Thoracic aorta (tissue), 2 donors: ENCODE results near the gene CMTM6. TPM values are rescaled to one million over a fixed set of nuclear protein-coding genes. Genes with fewer than 3 reads are reported as not detected.
"Not testable (repeated sequence)": the region's sequence is repeated elsewhere in the genome, so short reads cannot be mapped to it uniquely, and the experiment has no call there.

Source experiments
- ATAC-seq: fragments of 150-250 bp; one replicate; pipeline ENCODE4 v1.8.0; 2017; ENCODE audit warnings: low read depth; ENCODE audit not compliant: insufficient number of reproducible peaks, low FRiP score
- DNase-seq: peaks from one replicate; pipeline ENCODE4 v3.0.0-alpha.2; 2020; ENCODE audit warnings: low spot score
- H3K27ac ChIP-seq, 2 donors: fragments of 200-600 bp; sonication (generic); 1 replicate in 1 of 2; 2 replicates in 1 of 2; pipeline ENCODE4 v1.5.1; 2016; ENCODE audit warnings: mild to moderate bottlenecking in 2 of 2, moderate library complexity in 2 of 2
- H3K27me3 ChIP-seq: fragments of 200-600 bp; sonication (generic); replicated peaks from 2 replicates; pipeline ENCODE4 v1.6.0; 2016; ENCODE audit warnings: mild to moderate bottlenecking; ENCODE audit not compliant: insufficient read depth
- H3K36me3 ChIP-seq: fragments of 200-600 bp; sonication (generic); one replicate; pipeline ENCODE4 v1.5.1; 2016
- H3K4me1 ChIP-seq, 2 donors: fragments of 200-600 bp; sonication (generic); 1 replicate in 1 of 2; 2 replicates in 1 of 2; pipeline versions ENCODE4 v1.5.1 to v1.6.0; 2016; ENCODE audit warnings: low read depth in 2 of 2, mild to moderate bottlenecking in 1 of 2; ENCODE audit not compliant: control insufficient read depth in 1 of 2
- H3K4me3 ChIP-seq: fragments of 200-600 bp; sonication (generic); 2 replicates; pipeline ENCODE4 v1.5.1; 2016; ENCODE audit warnings: mild to moderate bottlenecking
- H3K9me3 ChIP-seq: fragments of 200-600 bp; sonication (generic); 2 replicates; pipeline ENCODE4 v1.5.1; 2016
- total RNA-seq, 2 donors: library from RNA; depleted of rRNA; stranded (reverse); fragments of >200 nt; gene quantifications; one replicate each; pipeline versions ENCODE4 v1.1.0 to v1.2.3, GENCODE V29; 2016
- TF ChIP-seq, protein P1 (sequence below): fragments of 200-600 bp; sonication (generic); IDR thresholded peaks from one replicate; pipeline ENCODE4 v1.5.1; 2019; ENCODE audit warnings: antibody characterized with exemption

CMTM6 gene
- total RNA-seq, 2 donors from 2014 or later, result 42.1 to 62.3 TPM

DNA sequence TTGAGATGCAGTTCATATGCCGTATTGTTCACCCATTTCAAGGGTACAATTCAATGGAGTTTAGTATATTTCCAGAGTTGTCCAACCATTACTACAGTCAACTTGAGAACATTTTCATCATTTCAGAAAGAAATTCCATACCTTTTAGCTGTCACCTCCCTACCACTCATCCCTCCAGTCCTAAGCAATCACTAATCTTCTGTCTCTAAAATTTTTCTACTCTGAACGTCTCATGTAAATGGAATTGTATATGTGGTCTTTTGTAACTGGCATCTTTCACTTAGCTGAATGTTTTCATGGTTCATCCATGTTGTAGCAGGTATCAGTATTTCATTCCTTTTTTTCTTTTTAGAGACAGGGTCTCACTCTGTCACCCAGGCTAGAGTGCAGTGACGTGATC, 59.9 kb downstream of the CMTM6 start:
- Histone ChIP-seq H3K27me3 (no peaks in the 10 kb centered on the region), H3K36me3 (no peaks in the 10 kb centered on the region), H3K9me3 (no peaks in the 10 kb centered on the region), H3K27ac (no peak overlapping the region), H3K4me1 (peaks cover 0 to 8% of the 10 kb centered on the region in 2 donors), H3K4me3 (no peak overlapping the region)
- no peak for DNase-seq
- TF ChIP-seq, protein P1, sequence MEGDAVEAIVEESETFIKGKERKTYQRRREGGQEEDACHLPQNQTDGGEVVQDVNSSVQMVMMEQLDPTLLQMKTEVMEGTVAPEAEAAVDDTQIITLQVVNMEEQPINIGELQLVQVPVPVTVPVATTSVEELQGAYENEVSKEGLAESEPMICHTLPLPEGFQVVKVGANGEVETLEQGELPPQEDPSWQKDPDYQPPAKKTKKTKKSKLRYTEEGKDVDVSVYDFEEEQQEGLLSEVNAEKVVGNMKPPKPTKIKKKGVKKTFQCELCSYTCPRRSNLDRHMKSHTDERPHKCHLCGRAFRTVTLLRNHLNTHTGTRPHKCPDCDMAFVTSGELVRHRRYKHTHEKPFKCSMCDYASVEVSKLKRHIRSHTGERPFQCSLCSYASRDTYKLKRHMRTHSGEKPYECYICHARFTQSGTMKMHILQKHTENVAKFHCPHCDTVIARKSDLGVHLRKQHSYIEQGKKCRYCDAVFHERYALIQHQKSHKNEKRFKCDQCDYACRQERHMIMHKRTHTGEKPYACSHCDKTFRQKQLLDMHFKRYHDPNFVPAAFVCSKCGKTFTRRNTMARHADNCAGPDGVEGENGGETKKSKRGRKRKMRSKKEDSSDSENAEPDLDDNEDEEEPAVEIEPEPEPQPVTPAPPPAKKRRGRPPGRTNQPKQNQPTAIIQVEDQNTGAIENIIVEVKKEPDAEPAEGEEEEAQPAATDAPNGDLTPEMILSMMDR, result no peak
- ATAC-seq, result no peak

DNA sequence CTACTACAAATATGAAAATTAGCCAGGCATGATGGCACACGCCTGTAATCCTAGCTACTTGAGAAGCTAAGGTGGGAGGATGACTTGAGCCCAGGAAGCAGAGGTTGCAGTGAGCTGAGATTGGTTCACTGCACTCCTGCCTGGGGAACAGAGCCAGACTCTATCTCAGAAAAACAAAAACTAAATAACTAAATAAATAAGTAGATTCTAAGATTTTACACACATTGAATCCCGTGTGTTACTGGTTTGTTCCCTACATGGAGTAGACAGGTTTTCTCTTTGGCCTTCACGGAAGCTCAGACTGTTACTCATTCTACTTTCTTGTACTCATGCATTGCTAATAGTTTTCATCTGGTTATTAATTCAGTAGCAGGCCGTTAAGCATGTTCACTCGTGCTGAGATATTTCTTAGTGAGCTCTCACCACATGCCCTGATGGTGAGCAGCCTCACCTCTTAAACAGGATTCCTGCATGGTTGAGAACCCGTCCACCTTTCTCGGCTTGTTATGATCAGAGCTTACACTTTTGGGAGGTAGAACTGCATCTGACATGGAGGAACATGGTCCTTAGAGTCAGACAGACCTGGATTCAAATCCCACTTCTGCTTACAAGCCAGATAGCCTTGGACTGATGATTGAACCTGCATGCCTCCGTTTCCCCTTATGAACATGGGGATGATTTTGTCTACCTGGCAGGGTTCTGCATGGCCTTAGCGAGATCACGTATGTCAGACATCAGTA, 61.9 kb downstream of the CMTM6 start:
- no peak for DNase-seq
- H3K4me3 ChIP-seq, result no peak overlapping the region
- H3K9me3 ChIP-seq, result no peaks in the 10 kb centered on the region
- H3K27me3 ChIP-seq, result no peaks in the 10 kb centered on the region
- H3K36me3 ChIP-seq, result no peaks in the 10 kb centered on the region
- peaks cover 0 to 8% of the 10 kb centered on the region in 2 donors for H3K4me1 ChIP-seq
- no peak for ATAC-seq
- H3K27ac ChIP-seq, result no peak overlapping the region
- TF ChIP-seq, protein P1, result no peak

DNA sequence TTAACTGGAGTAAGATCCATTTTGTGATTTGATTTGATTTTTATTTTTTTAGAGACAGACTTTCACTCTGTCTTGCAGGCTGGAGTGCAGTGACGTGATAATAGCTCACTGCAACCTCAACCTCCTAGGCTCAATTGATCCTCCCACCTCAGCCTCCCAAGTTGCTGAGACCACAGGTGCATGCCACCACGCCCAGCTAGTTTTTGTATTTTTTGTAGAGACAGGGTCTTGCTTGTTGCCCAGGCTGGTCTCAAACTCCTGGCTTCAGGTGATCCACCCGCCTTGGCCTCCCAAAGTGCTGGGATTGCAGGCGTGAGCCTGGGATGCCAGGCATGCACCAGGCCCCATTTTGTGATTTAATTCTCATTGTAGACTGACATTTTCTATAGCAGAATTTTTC, 63.2 kb downstream of the CMTM6 start:
- not testable (repeated sequence) for H3K4me1 ChIP-seq, H3K27me3 ChIP-seq, ATAC-seq, H3K36me3 ChIP-seq, H3K9me3 ChIP-seq, H3K27ac ChIP-seq, DNase-seq, H3K4me3 ChIP-seq

DNA sequence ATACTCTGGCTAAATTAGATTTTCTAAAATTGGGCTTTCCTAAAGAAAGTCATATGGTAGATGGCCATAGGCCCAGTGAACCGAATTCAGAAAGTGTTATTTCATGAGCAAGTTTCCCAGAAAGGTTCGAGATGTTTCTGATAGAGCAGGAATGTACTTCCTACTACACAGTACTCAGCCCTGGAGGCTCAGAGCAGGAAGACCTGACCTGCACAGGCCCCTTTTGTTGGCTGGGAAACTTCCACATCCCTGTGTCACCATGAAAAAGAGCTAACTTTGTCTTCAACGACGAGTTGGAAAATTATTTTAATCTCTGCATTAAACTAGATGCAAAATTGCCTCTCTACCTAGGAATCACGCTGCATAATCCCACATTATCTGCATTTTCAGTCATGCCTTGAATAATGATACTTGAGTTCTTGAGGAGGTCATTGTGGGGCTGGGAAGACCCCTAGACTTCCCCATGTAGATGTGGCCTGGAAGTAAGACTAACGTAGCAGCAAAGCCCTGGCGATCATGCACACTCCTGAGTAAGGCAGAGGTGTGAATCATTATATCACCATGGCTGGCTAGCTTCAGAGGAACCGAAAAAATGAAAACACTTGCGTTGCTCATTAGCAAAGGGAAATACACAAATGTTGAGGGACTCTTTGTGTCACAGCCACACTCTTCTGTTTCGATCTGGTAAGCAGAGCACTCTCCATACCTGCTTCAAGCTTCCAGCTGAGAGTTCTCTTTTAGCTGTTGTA, 63.9 kb downstream of the CMTM6 start:
- Histone ChIP-seq H3K4me3 (no peak overlapping the region), H3K4me1 (peaks cover 0 to 8% of the 10 kb centered on the region in 2 donors), H3K27me3 (no peaks in the 10 kb centered on the region), H3K27ac (no peak overlapping the region), H3K9me3 (no peaks in the 10 kb centered on the region), H3K36me3 (no peaks in the 10 kb centered on the region)
- DNase-seq (no peak), ATAC-seq (no peak)
- TF ChIP-seq, protein P1, result no peak

DNA sequence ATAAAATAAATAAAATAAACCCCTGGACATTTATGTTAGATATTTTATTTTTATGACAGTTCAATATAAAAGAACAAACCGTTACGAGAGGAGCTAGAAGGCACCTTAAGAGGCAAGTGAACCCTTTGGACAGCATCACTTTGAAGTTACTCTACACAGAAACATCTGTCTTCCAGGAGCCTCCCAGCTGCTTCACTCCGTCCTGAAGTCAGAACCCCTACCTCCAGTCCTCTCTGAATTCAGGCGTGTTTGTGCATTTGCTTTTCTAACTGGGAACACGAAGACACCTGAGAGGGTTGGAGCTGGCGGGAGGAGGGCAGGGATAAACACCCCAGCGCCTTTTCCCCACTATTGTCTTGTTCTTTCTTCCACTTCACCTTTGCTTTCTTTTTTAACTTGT, 64.8 kb downstream of the CMTM6 start:
- Histone ChIP-seq H3K27ac (no peak overlapping the region), H3K36me3 (no peaks in the 10 kb centered on the region), H3K4me1 (peaks cover 0 to 8% of the 10 kb centered on the region in 2 donors), H3K4me3 (no peak overlapping the region), H3K9me3 (no peaks in the 10 kb centered on the region), H3K27me3 (no peaks in the 10 kb centered on the region)
- ATAC-seq, result no peak
- DNase-seq, result no peak
- TF ChIP-seq, protein P1, result no peak
